ENCODE results near the gene PAIP1.
"Not testable (repeated sequence)": the region's sequence is repeated elsewhere in the genome, so short reads cannot be mapped to it uniquely, and the experiment has no call there.

PAIP1 gene

GRCh38 chr5:43561356-43561755 is 4.5 kb upstream of the PAIP1 start:
- Histone ChIP-seq H4K20me1 (ENCODE audit: insufficient read depth, low read length) (no peaks in the 10 kb centered on the region), H3F3A (ENCODE audit: insufficient read depth, low read length) (no peaks in the 10 kb centered on the region), H3K4me1 (ENCODE audit: low read length) (no peaks in the 10 kb centered on the region; the same call in 1 of the 2 replicates), H3K9ac (ENCODE audit: low read length) (no peak overlapping the region), H3K36me3 (replicated peaks; ENCODE audit: insufficient read depth, low read length) (no peaks in the 10 kb centered on the region), H3K27me3 (replicated peaks; ENCODE audit: insufficient read depth, low read length) (no peaks in the 10 kb centered on the region), H3K4me2 (ENCODE audit: low read depth, low read length) (no peak overlapping the region), H3K79me2 (ENCODE audit: low read length) (peaks cover under 1% of the 10 kb centered on the region), H3K9me2 (replicated peaks; ENCODE audit: insufficient read depth, low read length) (no peaks in the 10 kb centered on the region), H3K27ac (ENCODE audit: low read length) (no peak overlapping the region), H3K4me3 (ENCODE audit: low read length) (no peak overlapping the region), H3K9me3 (replicated peaks; ENCODE audit: insufficient read depth, low read length) (no peaks in the 10 kb centered on the region), H2AFZ (ENCODE audit: low read length) (no peak overlapping the region)
- TF ChIP-seq EZH2phosphoT487 (IDR thresholded peaks at IDR 0.05; ENCODE audit: low read length) (no peak), EZH2 (optimal IDR thresholded peaks at IDR 0.05; ENCODE audit: low read depth, low read length) (no peak)
- TF ChIP-seq, protein P1, sequence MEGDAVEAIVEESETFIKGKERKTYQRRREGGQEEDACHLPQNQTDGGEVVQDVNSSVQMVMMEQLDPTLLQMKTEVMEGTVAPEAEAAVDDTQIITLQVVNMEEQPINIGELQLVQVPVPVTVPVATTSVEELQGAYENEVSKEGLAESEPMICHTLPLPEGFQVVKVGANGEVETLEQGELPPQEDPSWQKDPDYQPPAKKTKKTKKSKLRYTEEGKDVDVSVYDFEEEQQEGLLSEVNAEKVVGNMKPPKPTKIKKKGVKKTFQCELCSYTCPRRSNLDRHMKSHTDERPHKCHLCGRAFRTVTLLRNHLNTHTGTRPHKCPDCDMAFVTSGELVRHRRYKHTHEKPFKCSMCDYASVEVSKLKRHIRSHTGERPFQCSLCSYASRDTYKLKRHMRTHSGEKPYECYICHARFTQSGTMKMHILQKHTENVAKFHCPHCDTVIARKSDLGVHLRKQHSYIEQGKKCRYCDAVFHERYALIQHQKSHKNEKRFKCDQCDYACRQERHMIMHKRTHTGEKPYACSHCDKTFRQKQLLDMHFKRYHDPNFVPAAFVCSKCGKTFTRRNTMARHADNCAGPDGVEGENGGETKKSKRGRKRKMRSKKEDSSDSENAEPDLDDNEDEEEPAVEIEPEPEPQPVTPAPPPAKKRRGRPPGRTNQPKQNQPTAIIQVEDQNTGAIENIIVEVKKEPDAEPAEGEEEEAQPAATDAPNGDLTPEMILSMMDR (IDR thresholded peaks at IDR 0.05; ENCODE audit: low read length): no peak
- DNase-seq: no peak

- no peaks in the 10 kb centered on the region for H3K27me3 ChIP-seq (replicated peaks; ENCODE audit: insufficient read depth, low read length)
- H2AFZ ChIP-seq (ENCODE audit: low read length): no peak overlapping the region
- H3K4me1 ChIP-seq (ENCODE audit: low read length): peaks cover 5% of the 10 kb centered on the region; the same call in 1 of the 2 replicates
- TF ChIP-seq, protein P1 (IDR thresholded peaks at IDR 0.05; ENCODE audit: low read length): no peak
- no peak for TF ChIP-seq EZH2 (optimal IDR thresholded peaks at IDR 0.05; ENCODE audit: low read depth, low read length)
- no peak for TF ChIP-seq EZH2phosphoT487 (IDR thresholded peaks at IDR 0.05; ENCODE audit: low read length)
- no peaks in the 10 kb centered on the region for H3K9me2 ChIP-seq (replicated peaks; ENCODE audit: insufficient read depth, low read length)
- no peaks in the 10 kb centered on the region for H4K20me1 ChIP-seq (ENCODE audit: insufficient read depth, low read length)
- peaks cover 12% of the 10 kb centered on the region for H3K79me2 ChIP-seq (ENCODE audit: low read length)
- H3K4me2 ChIP-seq (ENCODE audit: low read depth, low read length): no peak overlapping the region
- no peak overlapping the region for H3K4me3 ChIP-seq (ENCODE audit: low read length)
- H3K9ac ChIP-seq (ENCODE audit: low read length): no peak overlapping the region
- H3K9me3 ChIP-seq (replicated peaks; ENCODE audit: insufficient read depth, low read length): no peaks in the 10 kb centered on the region
- DNase-seq: no peak
- no peaks in the 10 kb centered on the region for H3K36me3 ChIP-seq (replicated peaks; ENCODE audit: insufficient read depth, low read length)
- peaks cover 5% of the 10 kb centered on the region; the same call in 1 of the 2 replicates for H3F3A ChIP-seq (ENCODE audit: insufficient read depth, low read length)
- no peak overlapping the region for H3K27ac ChIP-seq (ENCODE audit: low read length)
These were observed 3.3 kb upstream of the PAIP1 start for GRCh38 chr5:43560128-43560527.

- Histone ChIP-seq H3K4me2 (ENCODE audit: low read depth, low read length) (peak overlapping the region; percentile 75; the same call in 1 of the 2 replicates), H3K79me2 (ENCODE audit: low read length) (peaks cover 48% of the 10 kb centered on the region), H3K9ac (ENCODE audit: low read length) (peak overlapping the region; percentile 92), H2AFZ (ENCODE audit: low read length) (peak overlapping the region; percentile 86), H3K4me3 (ENCODE audit: low read length) (peak overlapping the region; percentile 95), H3K27ac (ENCODE audit: low read length) (peak overlapping the region; percentile 86; the same call in 1 of the 2 replicates), H3K4me1 (ENCODE audit: low read length) (peaks cover 13% of the 10 kb centered on the region)
- not testable (repeated sequence) for H3K27me3 ChIP-seq (replicated peaks; ENCODE audit: insufficient read depth, low read length); H3K36me3 ChIP-seq (replicated peaks; ENCODE audit: insufficient read depth, low read length); H4K20me1 ChIP-seq (ENCODE audit: insufficient read depth, low read length); H3K9me2 ChIP-seq (replicated peaks; ENCODE audit: insufficient read depth, low read length); H3F3A ChIP-seq (ENCODE audit: insufficient read depth, low read length); H3K9me3 ChIP-seq (replicated peaks; ENCODE audit: insufficient read depth, low read length)
- DNase-seq: peak; percentile 91
These were observed 345 bp downstream of the PAIP1 start for GRCh38 chr5:43556607-43556856.

DNA sequence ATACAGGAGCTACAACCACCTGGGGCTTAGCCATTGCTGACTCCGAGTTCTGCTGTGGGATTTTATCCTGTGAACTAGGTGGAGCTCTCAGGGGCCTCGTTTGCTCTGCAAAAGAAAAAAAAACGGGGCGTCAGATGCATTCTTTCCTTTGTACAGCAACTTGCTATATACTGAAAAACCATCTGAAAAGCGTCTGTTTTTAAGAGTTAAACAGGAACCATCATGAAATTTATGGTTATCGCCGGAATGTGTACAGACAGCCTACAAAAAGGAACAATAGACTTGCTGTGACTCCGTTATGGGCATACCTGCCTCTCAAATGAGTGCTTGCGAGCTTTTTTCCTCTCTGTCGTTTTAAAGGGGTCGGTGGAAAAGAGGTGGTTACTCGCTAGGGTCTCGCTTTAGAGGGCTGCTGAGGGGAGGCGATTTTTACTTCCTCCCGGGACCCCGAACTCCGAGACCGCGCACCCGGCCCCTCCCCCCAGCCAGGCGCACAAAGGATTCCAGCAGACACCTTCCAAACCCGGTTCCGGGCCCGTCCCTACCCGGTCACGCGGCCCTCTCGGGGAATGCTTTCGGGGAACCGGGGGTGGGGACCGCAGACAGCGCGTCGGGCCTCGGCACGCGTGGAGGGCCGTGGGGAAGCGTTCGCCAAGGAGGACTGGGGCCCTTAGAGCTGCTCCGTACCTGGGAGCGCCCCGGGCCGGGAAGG is 826 bp downstream of the PAIP1 start:
- Histone ChIP-seq H3K9ac (ENCODE audit: low read length) (peak overlapping the region; percentile 92), H3K4me1 (ENCODE audit: low read length) (peaks cover 13% of the 10 kb centered on the region), H3K27me3 (replicated peaks; ENCODE audit: insufficient read depth, low read length) (no peaks in the 10 kb centered on the region), H3K36me3 (replicated peaks; ENCODE audit: insufficient read depth, low read length) (no peaks in the 10 kb centered on the region), H3K9me2 (replicated peaks; ENCODE audit: insufficient read depth, low read length) (no peaks in the 10 kb centered on the region), H4K20me1 (ENCODE audit: insufficient read depth, low read length) (no peaks in the 10 kb centered on the region), H3F3A (ENCODE audit: insufficient read depth, low read length) (peaks cover 9% of the 10 kb centered on the region; the same call in 1 of the 2 replicates), H3K4me2 (ENCODE audit: low read depth, low read length) (peak overlapping the region; percentile 75), H3K79me2 (ENCODE audit: low read length) (peaks cover 53% of the 10 kb centered on the region), H3K9me3 (replicated peaks; ENCODE audit: insufficient read depth, low read length) (no peaks in the 10 kb centered on the region), H3K4me3 (ENCODE audit: low read length) (peak overlapping the region; percentile 95), H3K27ac (ENCODE audit: low read length) (peak overlapping the region; percentile 86; the same call in 1 of the 2 replicates), H2AFZ (ENCODE audit: low read length) (peak overlapping the region; percentile 86)
- peak; percentile 29 for DNase-seq
- TF ChIP-seq EZH2phosphoT487 (IDR thresholded peaks at IDR 0.05; ENCODE audit: low read length) (no peak), EZH2 (optimal IDR thresholded peaks at IDR 0.05; ENCODE audit: low read depth, low read length) (no peak)
- TF ChIP-seq, protein P1 (IDR thresholded peaks at IDR 0.05; ENCODE audit: low read length): no peak
